Measurements from ENCODE around the gene ABCE1.

ABCE1 gene

DNA sequence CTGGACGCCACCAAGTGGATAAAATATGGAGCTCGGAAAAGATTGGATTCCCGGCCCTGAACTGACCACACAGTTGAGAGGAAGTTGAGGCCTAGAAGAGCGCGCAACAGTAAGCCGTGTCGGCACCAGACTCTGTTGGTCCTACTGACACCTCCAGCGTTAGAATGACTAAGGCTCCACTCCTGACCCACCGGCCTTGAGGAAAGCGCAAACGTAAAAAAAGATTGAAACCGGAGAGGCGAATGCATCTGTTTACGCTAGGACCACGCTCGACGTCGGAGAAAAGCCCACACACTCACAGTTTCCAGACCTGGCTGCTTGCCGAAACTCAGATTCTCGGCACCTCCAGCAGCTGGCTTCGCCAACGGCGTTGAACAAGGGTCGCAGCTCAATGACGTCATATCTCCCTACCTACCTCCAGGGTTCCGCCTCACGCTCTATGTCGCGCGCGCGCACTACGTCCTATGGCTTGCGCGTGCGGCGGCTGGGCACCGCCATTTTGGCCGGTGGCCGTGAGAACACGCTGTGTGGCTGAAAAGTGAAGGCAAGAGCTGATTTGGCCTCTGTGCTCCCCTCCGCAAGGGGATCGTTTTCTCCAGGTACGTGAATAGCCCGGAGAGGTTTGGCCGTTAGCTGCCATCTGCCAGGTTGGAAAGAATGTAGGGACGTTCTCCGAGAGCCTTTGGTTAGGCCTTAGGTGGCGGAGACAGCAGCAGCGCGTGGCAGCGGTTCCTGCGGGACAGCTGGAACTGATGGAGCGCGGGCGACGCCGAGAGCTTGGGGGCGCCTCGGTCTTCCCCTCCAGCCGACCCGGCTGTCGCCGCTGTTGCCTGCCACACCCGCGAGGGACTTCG is at the start of gene ABCE1, which contains the start of gene ANAPC10:
Gene ABCE1 (plus strand): TSS at position 491 of the 854 bp plus-strand sequence. CDS start 6,102 bp downstream, outside the sequence.
Gene ANAPC10 (minus strand): TSS at position 376 of the 854 bp plus-strand sequence. CDS start 2,097 bp downstream, outside the sequence.
- intact Hi-C loops (cut with DNase I): loop anchor here (5.0 kb wide), 1 partner anchor 84 kb away; the partner anchor contains the start of gene OTUD4
- DNase-seq: peak; percentile 86 to 98 (median 94)

DNA sequence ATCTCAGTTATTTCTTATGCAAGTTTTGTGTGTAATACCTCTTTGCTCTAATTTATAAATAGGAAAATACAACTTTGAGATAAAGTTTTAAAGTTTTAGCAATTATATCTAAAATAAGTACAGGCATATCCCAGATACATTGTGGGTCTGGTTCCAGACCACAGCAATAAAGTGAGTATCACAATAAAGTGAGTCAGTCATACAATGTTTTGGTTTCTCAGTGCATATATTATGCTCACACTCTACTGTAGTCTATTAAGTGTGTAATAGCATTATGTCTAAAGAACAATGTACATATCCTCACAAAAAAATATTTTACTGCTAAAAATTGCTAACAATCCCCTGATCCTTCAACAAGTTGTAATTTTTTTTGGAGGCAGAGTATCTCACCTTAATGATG is 49.3 kb upstream of the ABCE1 start:
- no peak for DNase-seq
- intact Hi-C loops (cut with DNase I): no loop called here

DNA sequence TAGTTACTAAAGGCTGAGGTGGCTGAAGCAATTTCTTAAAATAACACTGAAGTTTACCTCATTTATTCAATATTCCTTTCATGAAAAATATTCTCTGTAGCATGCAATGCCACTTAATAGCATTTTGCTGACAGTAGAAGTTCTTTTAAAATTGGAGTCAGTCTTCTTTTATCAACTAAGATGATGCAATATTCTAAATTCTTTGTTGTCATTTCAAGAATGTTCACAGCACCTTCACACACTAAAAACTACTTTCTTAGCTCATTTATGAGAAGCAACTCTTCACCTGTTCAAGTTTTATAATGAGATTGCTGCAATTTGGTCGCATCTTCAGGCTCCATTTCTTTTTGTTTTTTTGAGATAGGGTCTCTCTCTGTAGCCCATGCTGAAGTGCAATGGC is 48.9 kb upstream of the ABCE1 start:
- DNase-seq: no peak
- intact Hi-C loops (cut with DNase I): no loop called here

DNA sequence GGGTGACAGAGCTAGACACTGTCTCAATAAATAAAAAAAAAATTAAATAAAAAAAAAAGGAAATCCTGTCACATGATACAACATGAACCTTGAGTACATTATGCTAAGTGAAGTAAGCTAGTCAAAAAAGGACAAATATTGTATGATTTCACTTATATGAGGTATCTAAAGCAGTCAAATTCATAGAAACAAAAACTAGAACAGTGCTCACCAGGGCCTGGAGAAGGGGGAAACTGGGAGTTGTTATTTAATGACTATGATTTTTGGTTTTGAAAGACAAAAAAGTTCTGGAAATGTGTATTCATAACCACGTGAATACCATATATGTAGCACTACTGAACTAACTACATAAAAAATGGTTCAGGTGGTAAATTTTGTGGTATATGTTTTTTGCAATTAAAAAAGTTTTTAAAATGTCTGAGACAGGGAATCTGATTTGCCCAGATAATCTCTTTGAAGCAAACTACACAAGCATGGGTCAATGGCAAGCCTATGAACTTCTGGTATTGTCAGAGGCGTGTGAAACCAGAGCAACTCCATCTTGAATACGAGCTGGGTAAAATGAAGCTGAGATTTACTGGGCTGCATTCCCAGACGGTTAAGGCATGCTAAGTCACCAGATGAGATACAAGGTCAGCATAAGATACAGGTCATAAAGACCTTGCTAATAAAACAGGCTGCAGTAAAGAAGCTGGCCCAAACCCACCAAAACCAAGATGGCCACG is 42.4 kb upstream of the ABCE1 start:
- intact Hi-C loops (cut with DNase I): no loop called here
- DNase-seq: no peak

DNA sequence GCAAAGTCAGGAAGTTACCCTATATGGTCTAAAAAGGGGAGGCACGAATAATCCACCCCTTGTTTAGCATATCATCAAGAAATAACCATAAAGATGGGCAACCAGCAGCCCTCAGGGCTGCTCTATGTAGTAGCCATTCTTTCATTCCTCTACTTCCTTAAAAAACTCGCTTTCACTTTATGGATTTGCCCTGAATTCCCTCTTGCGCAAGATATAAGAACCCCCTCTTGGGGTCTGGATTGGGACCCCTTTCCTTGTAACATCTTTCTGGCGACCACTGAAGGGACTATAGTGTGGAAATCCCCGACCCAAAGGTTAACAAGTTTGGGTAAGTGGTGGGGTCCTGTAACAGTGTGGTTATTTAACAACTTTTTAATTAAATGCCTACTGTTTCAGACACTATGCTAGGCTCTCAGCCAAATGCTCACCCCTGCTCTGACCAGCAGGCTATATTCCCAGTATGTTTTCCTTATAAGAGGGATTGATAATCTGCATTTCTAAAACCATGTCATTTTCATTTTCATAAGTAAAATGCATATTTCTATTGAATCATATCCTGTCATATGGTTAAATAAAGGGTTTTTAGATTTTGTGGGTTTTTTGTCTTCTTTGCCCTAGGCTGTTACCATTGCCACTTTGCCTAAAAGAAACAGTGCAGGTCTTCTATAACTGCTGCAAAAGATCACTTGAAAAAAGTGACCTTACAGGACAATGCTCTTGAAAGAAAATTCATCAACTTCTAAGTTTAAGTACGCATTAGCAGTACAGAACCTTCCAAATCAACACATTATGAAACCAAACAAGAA is 41.6 kb upstream of the ABCE1 start:
- DNase-seq: no peak
- intact Hi-C loops (cut with DNase I): no loop called here

DNA sequence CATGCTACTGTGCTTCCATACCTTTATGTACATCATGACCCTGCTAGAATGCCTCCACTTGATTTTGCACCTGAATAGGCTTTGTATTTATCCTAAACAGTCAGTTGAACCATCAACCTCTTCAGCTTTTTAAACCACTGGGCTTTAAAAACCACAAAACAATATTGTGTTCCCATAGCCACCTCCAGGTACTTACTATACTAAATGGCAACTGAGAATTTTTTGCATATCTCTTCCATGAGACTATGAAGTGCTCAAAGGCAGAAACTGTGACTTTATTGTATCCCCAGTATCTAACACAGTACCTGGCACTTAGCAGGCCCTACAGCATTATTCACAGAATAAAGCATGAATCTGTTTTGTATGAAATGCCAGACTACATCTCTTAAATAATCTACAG is 39.9 kb upstream of the ABCE1 start:
- intact Hi-C loops (cut with DNase I): no loop called here

DNA sequence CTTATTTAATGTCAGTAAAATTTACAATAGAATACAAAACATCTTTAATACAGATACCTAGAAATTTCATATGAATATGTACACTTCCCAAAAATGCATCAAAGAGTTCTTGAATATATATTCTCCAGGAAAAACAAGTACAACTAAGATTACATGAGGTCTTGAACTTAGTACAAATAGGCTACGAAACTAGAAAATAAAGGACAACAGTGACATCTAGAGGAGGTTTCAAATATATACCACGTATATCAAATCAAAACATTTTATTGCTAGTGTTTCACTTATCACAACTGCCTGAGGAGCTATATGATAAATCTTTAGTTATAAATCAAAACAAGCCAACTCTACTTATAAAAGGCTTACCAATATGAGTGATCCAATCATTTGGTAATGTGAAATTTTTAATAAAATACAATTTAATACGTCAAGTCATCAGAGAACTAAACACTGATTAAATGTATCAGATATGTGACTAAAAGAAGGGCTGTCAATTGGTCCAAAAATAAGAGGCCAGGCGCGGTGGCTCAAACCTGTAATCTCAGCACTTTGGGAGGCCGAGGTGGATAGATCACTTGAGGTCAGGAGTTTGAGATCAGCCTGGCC is 36.7 kb upstream of the ABCE1 start:
- intact Hi-C loops (cut with DNase I): loop anchor here (10.0 kb wide), 1 partner anchor 887 kb away; no protein-coding TSS in a partner anchor
- no peak for DNase-seq

More for the DNA sequence above, 39.9 kb upstream of the ABCE1 start:
- DNase-seq: no peak

DNA sequence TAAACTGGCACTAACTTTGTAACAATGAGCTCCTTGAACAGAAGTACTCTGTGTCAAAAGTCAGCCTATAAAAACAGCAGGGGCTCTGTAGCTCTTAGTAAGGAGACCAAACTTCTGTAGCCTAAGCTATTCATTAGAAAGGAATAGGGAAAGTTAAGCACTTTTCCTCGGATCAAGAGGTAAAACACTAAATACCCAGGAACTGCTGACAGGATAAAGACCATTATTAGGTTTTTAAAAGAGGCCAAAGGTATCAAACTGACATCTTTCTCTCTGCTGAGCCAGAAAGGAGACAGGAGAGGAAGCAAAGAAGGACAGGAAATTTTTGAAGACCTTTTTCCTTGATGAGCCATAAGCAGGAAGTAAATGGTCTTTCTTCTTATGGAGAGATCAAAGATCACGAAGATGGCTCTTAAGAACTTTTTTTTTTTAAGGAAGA is 32.0 kb upstream of the ABCE1 start:
- DNase-seq: no peak
- intact Hi-C loops (cut with DNase I): loop anchor here (10.0 kb wide), 1 partner anchor 891 kb away; no protein-coding TSS in a partner anchor

DNA sequence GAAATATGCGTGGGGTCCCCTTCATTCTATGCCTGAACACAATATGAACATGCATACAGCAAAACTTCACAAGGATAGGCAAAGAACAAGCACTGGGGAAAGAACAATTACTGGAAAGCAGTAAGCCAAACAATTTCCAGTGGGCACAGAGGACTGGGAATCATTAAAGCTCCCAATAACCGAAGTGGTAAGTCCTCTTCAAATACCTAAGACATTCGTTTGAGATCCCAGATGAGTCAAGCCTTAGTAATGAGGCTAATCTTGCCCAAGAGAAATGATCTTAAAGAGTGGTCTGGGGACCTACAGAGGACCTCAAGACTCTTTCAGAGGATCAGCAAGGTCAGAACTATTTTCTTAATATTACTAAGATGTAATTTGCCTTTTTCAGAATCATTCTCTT is 28.8 kb upstream of the ABCE1 start:
- intact Hi-C loops (cut with DNase I): loop anchor here (10.0 kb wide), 1 partner anchor 895 kb away; no protein-coding TSS in a partner anchor

DNA sequence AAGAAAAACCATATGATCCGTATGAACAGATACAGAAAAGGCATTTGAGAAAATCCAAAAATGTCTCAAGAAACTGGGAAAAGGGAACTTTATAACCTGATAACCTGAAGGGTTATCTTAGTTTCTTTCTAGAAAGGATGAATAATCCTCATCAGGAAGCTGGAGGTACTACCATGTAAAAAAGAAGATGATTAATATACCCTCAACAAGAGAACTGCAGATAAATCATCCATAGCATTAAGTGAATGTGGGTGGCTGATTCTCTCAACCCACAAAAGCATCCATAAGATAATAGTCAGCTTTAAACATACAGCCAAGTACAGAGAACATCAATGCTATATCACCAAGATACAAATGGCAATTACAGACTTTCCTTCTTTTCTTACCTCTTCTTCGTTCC is 26.6 kb upstream of the ABCE1 start:
- DNase-seq: no peak
- intact Hi-C loops (cut with DNase I): no loop called here

More for the DNA sequence above, 28.8 kb upstream of the ABCE1 start:
- DNase-seq: no peak

DNA sequence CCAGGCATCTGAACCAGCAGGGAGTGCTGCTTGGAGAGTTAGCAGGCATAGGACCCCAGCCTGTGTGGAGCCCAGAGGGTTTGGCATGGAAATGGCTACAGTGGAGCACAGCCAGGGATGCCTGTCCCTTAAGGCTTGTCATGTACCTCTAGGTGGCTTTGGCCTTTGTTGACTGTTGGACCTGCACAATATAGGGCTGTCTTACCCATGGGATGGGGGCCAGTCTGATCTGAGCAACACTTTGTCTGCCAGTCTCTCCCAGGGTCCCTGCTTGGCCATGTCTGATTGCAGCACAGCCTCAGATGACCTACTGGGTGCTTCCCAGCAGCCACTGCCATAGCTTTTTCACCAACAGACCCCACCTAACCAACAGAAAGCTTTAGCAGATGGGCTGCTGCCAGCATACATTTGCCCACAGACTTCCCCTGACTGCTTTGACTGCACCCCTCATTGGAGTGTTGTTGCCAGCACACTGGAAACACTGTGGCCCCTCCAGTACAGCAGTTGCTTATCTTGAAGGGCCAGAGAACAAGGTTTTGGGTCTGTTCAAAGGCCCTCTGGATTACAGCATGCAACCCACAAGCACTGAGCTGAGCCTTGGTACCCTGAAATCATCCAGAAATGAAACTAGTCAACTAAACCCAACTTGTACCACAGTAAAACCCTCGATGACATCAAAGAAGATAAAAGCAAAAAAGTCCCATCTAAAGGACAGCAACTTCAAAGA is 22.2 kb upstream of the ABCE1 start:
- intact Hi-C loops (cut with DNase I): no loop called here
- no peak for DNase-seq

DNA sequence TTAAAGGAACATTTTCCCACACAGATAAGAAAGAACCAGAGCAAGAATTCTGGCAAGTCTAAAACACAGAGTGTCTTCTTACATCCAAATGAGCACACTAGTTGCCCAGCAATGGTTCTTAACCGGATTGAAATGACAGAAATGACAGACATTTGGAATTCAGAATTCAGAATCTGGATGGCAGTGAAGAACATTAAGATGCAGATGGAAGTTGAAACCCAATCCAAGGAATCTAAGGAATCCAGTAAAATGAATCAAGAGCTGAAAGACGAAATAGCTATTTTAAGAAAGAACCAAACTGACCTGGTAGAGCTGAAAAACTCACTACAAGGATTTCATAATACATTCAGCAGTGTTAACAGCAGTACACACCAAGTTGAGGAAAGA is 21.6 kb upstream of the ABCE1 start:
- intact Hi-C loops (cut with DNase I): no loop called here
- no peak for DNase-seq

DNA sequence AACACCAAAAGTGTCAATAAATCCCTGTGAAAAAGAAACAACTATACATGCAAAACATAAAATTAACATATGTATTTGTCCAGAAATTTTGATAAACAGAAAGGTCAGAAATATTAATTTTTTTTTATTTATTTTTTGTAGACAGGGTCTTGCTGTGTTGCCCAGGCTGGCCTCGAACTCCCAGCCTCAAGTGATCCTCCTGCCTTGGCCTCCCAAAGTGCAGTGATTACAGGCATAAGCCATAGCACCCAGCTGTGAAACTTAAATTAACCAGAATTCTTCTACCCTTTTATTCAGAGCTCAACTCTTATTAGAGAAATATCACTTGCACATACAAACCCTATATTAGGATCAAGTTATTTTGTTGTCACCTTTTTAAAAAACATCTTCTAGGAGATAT is 16.4 kb upstream of the ABCE1 start:
- DNase-seq: no peak
- intact Hi-C loops (cut with DNase I): no loop called here

DNA sequence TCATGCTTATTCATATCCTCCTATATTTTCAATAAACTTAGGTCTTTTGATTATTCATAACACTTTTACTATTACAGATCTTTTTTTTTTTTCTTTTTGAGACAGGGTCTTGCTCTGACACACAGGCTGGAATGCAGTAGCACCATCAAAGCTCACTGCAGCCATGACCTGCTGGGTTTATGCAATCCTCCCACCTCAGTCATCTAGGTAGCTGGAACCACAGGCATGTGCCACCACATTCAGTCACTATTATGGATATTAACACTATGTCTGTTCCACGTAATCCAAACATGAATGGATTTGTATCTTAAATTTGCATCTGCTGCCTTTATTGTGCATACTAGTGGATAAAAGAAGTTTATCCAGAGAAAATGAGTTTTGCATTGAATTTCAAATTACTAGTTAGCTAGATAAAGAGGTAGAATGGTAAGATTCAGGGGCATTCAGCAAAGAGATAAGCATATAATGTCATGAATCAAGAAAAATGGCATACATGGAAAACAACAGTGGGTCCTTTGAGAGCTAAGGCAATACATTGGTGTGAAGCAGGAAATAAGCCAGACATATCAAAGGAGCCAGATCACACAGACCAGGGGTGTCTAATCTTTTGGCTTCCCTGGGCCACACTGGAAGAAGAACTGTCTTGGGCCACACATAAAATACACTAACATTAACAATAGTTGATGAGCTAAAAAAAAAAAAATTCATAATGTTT is 14.1 kb upstream of the ABCE1 start:
- intact Hi-C loops (cut with DNase I): no loop called here

DNA sequence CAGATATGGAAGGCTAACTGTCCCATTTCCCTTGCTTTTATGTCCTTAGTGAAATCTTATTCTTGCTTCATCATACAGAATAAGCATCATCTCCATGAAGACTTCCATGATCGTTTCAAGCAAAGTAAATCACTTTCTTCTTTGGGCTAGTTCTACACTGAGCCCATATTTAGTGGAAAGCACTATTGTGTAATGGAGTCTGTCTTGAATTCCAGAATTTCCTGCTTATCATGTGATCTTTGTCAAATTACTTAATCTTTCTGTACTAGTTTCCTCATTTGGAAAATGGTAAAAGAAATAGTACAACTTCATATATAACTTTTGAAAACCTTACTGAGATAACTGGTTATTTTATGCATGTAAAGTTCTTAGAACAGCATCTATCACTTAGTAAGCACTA is 7.7 kb upstream of the ABCE1 start:
- DNase-seq: no peak
- intact Hi-C loops (cut with DNase I): no loop called here

More for the DNA sequence above, 14.1 kb upstream of the ABCE1 start:
- no peak for DNase-seq

DNA sequence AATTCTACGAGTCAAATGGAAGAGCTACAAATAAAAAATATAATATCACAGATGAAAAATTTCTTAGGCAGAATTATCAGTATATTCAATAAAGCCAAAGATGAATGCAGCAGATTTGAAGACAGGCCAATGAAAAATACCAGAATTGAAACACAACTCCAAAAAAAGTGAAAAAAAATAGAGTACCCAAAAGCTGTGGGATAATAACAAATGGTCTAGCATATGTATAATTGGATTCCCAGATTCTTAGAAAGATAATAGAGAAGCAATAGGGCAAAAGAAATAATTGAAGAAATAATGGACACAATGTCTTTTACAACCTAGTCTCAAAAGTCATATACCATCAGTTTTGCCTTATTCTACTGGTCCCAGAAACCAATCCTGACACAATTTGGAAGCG is 4.5 kb upstream of the ABCE1 start:
- DNase-seq: no peak
- intact Hi-C loops (cut with DNase I): no loop called here

DNA sequence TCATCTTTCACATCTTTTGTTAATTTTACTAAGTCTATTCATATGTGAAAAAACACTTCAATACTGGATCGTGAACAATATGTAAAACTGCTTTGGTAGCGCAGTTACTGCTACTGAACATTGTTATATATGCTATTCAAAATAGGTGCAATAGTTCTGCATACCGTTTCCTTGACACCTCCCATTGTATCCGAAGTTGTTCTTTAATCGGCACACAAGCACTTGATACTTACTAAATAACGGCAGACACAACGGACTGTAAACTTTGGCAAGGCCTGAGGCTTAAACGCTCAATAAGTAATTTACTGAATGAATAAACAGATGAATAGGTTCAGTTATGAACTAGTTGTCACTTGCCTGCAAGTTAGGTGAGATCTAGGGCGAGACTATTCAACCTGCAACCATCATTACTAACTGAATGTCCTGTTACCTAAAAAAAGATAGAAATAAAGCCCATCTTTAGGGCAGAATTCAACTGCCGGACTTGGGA is 735 bp upstream of the ABCE1 start:
- intact Hi-C loops (cut with DNase I): loop anchor here (5.0 kb wide), 1 partner anchor 85 kb away; the partner anchor contains the start of gene OTUD4

More for the DNA sequence above, 735 bp upstream of the ABCE1 start:
- no peak for DNase-seq
